GM19463 (cell line): ENCODE data around the gene KLK14.

Experiments used
- ATAC-seq: cut with Tn5 transposase; IDR thresholded peaks from one replicate; pipeline ENCODE4 v1.9.1; 2021; ENCODE audit warnings: mild to moderate bottlenecking, moderate library complexity; ENCODE audit not compliant: unreplicated experiment

Gene KLK14

DNA sequence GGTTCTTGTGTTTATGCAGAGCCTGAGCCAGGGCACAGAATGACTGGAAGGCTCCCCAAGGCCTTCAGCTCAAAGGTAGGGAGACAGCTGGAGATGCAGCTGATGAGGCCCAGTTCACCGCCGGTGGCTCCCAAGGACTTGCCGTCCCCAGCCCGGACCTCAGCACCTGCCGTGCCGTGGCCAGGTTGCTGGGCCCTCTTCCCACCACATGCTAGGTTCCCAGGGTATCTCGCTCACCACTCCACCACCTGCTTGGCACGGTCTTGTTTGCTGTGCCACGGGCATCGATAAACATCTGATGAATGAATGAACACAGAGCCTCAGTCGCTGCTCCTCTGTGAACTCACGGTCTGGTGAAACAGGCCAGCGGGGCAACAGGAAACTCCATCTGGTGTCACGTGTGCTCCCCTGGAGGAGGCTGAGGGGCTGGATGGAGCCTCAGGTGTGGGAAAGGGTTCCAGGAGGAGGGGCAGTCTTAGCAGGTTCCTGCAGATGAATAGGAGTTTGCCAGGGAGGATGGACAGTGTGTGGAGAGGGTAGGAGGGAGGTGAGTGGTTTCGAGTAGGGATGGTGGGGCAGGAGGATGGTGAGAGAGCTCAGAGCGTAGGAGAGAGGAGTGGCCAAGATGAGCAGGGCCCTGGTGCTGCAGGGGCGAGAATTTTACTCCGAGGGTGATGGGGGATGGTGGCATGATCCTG lies 3.6 kb upstream of the KLK14 start:
- no peak for ATAC-seq

DNA sequence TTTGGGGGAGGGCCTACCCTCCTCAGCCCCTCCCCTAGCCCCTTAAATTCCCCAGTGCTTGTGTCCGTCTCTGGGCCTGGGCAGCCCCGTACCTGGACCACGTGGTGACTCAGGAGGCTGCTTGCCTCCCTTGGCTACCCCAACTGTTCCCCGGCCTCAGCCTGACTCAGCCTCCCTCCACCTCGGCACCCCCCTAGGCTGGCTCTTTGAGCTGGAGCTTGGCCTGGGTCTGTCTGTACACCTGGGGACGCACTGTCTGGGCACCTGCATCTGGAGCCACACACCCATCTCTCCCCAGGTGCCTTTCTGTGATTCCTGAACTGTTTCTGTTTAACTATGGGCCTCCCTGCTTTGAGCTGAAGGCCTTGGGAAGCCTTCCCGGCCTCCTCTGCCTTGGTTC lies 1.8 kb upstream of the KLK14 start:
- ATAC-seq = no peak

DNA sequence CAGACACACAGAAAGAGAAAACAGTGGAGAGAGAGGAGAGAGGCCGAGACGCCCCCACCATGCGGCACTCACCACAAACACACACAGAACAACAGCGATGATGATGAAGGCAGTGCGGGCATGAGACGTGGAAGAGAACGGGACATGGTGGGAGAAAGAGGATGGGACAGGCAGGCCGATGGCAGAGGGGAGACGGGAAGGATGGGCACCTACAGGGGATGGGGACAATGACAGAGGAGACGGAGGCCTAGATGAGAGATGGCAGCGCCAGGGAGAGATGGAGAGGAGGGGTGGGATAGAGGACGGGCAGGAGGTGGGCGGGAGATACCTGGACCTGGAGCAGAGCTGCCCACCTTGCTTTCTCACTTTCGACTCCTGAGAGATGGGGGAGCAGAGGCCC lies 1.1 kb upstream of the KLK14 start:
- ATAC-seq = no peak

DNA sequence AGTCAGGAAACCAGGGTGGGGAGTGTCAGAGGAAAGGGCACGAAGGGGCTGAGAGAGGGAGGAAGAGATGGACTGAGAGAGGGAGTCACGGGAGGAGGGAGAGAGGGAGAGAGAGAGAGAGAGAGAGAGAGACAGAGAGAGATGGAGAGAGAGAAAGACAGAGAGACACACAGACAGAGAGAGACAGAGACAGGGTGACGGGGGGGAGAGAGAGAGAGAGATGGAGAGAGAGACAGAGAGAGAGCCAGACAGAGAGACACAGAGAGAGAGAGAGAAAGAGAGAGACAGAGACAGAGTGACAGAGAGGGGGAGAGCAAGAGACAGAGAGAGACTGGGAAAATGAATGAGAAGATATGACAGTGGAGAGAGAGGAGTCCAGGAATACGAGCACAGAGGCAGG lies 494 bp upstream of the KLK14 start:
- no peak for ATAC-seq

DNA sequence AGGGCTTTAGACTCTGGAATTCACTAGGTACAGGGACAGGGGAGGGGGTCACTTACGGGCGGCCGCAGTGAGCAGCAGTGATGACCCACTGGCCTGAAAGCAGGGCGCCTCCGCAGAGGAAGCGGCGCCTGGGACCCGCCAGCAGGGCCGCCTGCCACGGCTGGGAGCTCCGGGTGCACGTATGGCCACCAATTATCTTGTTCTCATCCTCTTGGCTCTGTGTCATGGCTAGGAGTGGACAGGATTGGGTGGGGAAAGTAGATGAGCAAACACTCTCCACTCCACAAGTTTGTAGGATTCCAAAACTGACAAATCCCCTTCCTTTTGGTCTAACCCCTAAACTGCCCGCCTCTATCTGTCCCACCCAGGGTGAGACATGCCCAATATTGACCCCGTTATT lies 1.2 kb downstream of the KLK14 start:
- ATAC-seq = no peak

DNA sequence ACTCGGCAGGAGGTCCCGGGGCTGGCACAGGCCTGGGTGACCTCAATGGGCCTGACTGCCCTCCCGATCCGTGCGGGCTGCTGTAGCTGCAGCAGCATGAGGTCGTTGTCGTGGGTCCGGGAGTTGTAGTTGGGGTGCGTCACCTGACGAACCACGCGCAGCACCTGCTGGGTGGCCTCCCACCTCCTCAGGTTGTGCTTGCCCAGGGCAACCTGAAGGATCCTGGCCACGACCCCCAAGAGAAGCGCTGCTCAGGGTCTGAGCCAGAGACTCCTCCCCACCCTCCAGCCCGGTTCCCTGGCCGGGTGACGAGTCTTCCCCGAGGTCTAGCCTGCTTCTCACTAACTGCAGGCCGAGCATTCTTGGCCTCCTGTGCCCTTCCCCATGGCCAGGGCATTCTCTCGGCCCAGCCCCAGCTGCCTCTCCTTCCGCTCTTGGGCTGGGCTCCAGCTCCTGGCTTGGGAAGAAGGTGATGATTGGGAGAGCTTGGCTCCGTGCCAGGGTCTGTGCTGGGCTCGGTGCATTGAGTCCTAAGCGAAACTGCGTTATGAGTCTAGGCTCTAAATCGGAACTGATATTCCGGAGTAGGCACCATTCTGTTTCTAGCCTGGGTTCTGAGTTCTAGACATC lies 3.1 kb downstream of the KLK14 start:
- no peak for ATAC-seq

DNA sequence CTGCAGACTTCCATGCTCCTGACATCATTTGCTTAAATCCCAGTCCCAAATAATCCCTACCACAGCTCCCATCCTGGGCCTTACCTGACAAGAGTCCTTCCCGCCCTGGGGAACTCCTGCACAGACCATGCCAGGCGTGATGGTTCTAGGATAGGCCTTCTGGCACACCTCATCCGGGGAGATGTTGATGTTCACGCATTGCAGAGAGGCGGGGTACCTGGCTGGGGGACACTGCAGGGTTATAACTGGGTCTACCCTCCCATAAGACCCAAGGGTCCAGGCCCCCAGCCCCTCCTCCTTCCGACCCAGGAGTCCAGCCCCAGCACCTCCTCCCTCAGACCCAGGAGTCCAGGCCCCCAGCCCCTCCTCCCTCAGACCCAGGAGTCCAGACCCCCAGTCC lies 4.0 kb downstream of the KLK14 start:
- no peak for ATAC-seq

DNA sequence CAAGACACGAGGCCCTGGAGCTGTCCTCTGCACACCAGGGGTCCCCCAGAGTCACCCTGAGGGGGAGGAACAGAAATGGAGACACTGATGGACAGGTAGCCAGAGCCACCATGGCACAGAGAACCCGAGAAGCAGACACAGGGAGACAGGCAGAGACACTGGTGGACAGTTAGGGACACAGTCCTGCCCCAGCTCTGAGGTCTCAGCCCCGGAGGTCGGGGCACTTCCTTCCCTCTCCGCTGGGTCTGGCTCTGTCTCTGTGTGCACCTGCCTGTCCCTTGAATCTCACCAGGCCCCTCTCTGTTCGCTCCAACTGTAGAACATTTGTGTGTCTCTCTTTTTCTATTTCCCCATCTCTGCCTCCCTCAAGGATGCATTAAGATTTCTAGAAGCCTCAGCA lies 4.6 kb downstream of the KLK14 start:
- no peak for ATAC-seq

DNA sequence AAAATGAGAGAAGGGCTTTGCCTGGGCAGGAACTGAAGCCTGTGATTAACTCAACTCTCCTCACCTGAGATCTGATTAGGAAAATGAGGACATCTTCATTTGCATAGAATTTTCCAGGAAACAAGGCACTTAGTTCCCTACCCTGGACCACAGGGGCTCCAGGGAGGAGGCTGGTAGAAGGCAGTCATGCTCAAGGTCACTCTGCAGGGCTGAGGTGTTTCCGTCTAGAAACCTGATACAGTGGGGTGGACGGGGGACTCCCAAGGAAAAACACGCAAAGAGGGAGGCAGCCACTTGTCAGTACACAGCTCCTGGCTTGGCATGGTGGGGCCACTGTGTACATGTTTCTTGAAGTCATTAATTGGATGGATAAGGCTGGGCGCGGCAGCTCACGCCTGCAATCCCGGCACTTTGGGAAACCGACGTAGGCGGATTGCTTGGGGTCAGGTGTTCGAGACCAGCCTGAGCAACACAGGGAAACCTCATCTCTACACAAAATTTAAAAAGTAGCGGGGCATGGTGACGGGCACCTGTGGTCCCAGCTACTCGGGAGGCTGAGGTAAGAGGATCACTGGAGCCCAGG lies 6.0 kb downstream of the KLK14 start:
- ATAC-seq = no peak

DNA sequence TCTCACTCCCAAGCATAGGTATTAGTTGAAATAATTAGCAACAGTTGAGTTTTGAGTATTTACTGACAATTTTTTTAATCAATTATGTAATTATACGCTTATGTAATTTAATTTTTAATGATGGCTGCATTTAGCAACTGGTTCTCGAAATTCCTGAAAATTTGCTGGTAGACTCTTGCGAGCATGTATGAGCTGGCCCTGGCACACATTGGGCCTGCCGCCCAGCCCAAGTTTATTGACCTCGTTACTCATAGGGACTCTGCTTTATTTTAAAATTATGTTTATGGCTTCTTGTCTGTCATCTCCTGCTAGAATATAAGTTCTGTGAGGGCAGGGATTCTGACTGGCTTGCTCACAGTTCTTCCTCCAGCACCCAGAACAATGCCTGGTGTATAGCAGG lies 6.7 kb downstream of the KLK14 start:
- no peak for ATAC-seq

DNA sequence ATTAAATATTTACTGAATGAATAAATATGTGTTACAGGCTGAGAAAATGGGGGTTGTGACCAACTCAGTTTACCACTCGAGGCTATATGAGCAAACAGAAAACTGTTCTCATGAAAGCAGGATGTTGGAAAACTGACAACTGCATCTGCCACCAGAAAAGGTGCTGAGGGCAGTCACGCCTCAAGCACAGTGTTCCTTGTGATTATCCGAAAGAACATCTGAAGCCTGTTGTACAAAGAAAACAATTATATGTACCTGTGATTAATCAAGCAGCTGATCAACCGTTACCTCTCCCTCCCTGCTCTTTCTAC lies 11.6 kb downstream of the KLK14 start:
- no peak for ATAC-seq

DNA sequence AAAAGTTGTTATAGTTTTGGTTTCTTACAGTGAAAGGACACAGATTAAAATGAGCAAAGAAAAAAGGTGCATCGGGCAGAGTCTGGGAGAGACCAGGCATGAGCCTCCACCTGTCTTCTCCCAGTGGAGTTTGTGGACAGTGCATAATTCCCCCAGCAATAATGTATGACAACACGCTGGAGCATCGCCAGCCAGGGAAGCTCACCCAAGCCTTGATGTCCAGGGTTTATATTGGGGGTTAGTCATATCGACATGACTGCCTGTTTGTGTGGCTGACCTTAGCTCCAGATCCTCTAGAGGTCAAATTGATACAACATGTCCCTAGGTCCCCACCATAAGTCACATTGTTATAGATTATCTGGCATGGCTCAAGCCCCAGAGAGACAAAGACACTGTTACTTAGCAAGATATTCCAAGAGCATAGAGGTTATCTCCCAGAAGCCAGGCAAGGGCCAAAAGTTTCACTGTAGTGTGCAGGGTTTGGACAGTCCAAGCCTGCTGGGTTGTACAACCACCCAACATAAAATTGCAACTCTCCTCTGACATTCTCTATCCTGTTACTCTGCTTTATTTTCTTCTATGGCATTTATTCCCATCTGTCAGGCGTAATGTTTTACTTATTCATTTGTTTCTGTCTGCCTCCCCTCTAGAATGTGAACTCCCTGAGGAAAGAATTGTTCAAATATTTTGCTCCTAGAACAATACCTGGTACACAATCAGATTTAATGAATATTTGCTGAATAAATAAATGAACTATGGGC lies 12.2 kb downstream of the KLK14 start:
- no peak for ATAC-seq

DNA sequence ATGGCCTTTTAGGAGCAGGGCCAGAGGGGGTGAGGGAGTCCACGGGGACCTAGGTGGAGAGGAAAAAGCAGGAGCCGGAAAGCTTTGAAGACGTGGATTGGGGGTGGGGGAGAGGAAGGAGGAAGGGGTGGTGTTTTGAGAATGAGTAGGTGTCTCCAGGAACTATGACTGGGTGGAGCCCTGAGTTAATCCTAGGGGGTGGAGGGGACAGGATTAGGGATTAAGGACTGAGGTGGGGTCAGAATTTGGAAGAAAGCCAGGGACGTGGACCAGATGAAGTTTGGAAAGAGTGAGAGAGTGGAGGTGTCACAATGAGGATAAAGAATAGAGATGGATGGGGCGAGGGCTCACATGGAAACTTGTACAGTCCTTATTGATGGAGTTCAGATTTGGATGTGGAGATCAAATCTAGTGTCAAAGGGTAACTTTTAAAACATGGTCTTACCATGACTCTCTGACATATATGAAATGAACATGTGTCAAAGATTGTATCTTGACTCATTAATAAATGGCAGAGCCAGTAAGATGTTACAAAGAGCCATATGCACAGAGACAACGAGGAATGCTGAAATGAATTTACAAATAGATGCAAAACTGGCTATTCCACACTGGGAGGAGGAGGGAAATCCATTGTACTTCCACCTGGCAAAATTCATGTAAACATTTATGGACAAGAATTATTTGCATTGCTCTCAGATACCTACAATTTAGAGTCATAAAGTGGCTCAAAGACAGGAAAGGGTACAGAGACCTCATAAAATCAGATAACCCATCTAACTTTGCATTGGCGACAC lies 16.1 kb downstream of the KLK14 start:
- no peak for ATAC-seq

DNA sequence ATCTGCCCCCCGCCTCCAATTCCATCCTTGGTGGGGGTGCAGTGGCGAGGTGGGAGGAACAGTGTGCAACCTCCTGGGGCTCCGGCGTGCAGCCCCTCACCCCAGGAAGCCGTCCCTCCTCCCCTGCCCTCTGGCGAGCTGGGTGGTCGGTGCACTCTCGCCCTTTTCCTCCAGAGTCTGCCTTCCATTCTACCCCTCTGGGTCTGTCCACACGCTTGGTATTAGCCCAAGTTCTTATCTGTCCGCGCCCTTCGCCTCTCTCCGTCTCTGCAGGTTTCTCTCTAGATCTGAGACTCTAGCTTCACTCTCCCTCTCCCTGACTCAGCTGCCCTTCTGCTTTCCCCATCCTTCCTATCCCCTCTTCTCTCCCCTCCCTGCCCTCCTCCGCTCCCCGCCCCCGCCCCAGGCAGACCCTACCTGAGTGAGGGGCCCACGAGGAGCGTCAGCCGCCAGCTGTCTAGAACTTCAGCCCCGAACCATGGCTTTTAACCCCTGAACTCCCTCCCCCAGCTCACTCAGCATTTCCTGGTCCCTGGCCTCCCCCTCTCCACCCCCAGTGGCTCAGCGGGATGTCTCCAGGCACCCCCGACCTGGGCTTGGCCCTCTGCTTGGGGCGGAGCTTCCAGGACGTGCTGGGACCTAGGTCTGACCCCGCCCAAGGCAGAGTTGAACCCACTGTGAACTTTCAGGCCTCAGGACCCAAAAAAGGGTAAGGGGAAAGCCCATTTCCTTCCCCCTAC lies 17.3 kb downstream of the KLK14 start:
- no peak for ATAC-seq

DNA sequence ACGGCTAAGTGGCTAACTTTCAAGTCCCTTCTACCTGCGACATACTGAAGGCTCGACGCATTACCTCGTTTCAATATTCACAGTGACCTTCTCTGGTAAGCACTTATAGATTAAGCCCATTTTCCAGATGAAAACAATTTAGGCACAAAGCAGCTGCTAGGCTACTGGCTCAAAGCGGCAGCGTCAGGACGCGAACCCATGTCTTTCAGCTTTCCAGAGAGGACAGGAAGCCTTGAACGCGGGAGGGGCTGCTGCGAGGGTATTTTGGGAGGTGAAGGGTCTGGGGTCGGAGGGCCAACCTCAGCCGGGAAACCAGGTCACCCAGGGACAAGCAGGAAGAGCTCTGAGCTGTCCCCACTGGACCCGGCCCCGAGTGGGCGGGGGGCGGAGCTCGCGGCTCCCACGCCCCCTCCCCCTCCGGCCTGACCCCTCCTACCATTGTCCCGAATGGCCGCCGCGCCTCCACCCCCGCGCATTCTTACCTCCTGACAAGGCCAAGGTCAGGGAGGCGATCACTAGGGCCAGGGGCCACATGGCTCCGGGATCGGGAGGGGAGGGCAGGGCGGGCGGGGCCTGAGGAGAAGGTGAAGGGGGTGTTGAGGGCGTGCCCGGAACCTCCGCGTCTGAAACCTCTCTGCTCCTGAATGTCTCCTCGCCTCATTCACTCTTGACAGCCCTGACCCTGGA lies 18.0 kb downstream of the KLK14 start, which contains the start of gene KLK13:
Gene KLK13, minus strand, starts transcription at position 559 of the 687 bp plus-strand sequence. Its CDS starts 25 bp downstream, at position 534.
- no peak for ATAC-seq

DNA sequence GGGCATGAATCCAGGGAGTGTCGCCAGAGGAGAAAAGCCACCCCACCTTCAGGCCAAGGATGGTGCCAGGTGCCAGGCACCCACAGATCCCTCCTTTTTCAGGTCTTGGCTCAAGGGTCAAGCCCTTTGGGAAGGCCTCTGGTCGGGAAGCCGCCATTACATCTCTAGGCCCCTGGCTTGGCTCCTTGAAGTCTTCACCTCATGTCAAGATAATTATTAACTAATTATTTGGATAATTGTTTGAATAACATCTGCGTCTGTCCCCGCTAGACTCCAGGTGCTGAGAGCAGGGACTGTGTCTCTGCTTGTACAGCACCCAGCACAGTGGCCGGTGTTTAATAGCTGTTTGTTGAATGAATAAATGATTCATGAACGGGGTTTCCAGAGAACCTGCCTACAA lies 19.0 kb downstream of the KLK14 start:
- no peak for ATAC-seq

DNA sequence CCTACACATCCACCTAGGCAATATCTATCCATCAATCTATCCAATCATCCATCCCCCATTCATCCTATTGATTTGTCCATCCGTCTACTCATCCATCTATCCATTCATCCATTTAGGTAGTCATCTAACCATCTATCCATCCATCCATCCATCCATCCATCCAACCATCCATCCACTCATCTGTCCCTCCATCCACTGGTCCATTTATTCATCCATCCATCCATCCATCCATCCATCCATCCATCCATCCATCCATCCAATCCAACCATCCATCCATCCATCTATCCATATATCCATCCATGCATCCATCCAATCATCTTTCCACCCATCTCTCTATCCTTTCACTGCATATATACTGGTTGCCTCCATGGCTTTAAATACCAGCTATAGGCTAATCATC lies 21.7 kb downstream of the KLK14 start:
- ATAC-seq = no peak

DNA sequence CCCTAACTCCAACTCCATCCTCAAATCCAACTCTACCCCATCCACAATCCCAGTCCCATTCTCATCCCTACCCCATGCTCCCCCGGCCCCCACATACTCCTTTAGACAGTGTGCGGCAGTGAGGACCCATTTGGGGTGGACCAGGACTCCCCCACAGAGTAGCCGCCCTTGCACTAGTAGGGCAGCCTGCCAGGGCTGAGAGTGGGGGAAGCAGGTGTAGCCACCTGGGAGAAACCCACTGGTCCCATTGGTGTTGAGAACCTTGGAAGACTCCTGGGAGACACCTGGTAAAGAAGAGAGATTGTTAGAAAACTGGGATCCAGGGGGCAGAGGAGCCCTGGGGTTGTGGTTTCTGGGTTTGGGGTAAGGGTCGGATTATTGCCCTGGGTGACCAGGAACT lies 22.4 kb downstream of the KLK14 start:
- ATAC-seq = no peak

DNA sequence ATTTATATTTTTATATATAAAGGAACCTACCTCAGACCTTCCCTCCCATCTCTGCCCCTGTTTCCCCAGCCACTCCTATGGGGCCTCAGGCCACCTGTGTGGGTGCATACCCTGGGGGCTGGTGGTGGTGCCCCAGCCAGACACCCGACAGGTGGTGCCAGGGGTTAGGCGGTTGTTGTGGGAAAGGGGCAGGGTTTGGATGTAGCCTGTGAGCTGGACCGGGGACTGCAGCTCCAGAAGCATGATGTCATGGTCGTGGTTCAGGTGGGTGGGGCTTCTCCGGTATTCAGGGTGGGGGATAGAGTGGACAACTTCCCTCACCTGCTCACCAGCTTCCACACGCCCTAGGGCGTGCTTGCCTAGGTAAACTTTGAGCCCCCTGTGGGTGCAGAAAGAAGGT lies 23.0 kb downstream of the KLK14 start:
- ATAC-seq = no peak

DNA sequence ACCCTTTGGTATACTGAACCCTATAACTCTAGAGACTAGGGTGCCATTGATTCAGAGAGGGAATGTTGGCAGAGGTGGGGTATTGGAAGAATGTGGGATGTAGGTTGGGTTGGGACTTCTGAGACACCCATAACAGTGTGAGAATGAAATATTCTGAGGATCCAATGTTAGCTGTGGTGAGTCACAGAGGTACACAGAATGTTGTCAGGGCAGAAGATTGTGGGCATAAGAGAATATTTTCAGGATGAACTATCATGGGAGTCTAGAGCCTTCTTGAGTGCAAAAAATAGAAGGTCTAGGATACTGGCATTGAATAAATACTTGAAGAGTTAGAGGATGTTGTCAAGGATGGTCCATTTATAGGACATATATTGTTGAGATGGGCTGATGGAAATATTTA lies 26.8 kb downstream of the KLK14 start:
- ATAC-seq = no peak
